ENCODE measurements around the gene ANKRD63.

Gene ANKRD63

DNA sequence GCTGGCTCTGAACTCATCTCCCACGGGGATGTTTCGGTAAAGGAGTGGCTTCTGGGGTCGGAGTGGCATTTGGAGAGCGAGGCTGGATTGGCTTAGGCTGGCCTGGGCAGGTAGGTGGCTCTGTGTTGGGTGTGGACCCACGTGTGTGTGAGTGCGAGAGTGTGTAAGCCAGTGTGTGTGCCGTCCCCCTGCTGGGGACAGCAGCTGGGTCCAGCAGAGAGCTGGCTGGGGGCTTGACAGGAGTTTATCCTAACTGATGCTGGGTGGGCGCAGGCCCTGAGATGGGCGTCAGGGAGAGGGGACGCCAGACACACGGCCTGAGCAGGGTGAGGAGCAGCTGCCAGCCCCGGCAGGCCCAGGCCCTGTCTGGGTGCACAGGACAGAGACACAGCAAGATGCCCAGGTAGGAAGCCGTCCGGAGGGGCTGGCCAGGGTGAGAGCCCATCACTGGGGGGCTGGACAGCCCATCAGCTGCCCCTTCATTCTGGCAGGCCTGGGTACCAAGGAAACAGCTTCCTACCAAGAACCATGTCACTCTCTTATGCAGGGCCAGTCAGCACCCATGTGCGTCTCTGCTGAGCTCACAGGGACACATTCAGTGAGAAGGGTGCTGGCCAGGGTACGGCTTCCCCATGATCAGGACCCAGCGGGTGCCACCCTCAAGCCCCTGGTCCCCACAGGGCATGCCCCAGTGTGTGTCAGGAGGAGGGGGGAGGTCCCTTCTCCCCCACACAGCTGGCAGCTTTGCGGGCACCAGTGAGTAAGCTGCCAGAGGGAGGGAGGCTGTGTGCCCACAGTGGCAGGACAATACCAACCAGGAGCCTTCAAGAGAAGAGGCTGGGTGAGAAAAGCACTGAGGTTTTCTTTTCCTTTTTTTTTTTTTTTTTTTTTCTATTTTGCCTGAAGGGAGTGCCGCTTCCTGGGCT, 42.9 kb downstream of the ANKRD63 start:
- TF ChIP-seq USF1 (IDR thresholded peaks at IDR 0.05) (no peak), FOXM1 (IDR thresholded peaks at IDR 0.05; ENCODE audit: borderline replicate concordance, low read depth) (no peak), TEAD4 (IDR thresholded peaks at IDR 0.05) (no peak), YY1 (IDR thresholded peaks at IDR 0.05; ENCODE audit: low read depth) (no peak), EP300 (IDR thresholded peaks at IDR 0.05; ENCODE audit: borderline replicate concordance) (no peak), CREB1 (IDR thresholded peaks at IDR 0.05; ENCODE audit: low read depth) (no peak), CEBPB (IDR thresholded peaks at IDR 0.05) (no peak), TCF12 (IDR thresholded peaks at IDR 0.05; ENCODE audit: low read depth) (no peak), EGR1 (IDR thresholded peaks at IDR 0.05) (no peak), ZBTB7A (IDR thresholded peaks at IDR 0.05; ENCODE audit: low read depth) (no peak), MAX (IDR thresholded peaks at IDR 0.05) (no peak), NFIC (IDR thresholded peaks at IDR 0.05) (no peak), TAF1 (IDR thresholded peaks at IDR 0.05; ENCODE audit: low read depth) (no peak), RAD21 (IDR thresholded peaks at IDR 0.05; ENCODE audit: low read depth) (no peak)
- TF ChIP-seq, protein P1, sequence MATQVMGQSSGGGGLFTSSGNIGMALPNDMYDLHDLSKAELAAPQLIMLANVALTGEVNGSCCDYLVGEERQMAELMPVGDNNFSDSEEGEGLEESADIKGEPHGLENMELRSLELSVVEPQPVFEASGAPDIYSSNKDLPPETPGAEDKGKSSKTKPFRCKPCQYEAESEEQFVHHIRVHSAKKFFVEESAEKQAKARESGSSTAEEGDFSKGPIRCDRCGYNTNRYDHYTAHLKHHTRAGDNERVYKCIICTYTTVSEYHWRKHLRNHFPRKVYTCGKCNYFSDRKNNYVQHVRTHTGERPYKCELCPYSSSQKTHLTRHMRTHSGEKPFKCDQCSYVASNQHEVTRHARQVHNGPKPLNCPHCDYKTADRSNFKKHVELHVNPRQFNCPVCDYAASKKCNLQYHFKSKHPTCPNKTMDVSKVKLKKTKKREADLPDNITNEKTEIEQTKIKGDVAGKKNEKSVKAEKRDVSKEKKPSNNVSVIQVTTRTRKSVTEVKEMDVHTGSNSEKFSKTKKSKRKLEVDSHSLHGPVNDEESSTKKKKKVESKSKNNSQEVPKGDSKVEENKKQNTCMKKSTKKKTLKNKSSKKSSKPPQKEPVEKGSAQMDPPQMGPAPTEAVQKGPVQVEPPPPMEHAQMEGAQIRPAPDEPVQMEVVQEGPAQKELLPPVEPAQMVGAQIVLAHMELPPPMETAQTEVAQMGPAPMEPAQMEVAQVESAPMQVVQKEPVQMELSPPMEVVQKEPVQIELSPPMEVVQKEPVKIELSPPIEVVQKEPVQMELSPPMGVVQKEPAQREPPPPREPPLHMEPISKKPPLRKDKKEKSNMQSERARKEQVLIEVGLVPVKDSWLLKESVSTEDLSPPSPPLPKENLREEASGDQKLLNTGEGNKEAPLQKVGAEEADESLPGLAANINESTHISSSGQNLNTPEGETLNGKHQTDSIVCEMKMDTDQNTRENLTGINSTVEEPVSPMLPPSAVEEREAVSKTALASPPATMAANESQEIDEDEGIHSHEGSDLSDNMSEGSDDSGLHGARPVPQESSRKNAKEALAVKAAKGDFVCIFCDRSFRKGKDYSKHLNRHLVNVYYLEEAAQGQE (IDR thresholded peaks at IDR 0.05; ENCODE audit: low read depth): no peak

- TF ChIP-seq CEBPB (IDR thresholded peaks at IDR 0.05) (no peak), NFIC (IDR thresholded peaks at IDR 0.05) (no peak), MAX (IDR thresholded peaks at IDR 0.05) (no peak)
Measured at GRCh38 chr15:40239404-40239692, 43.5 kb downstream of the ANKRD63 start.

- TF ChIP-seq RAD21 (IDR thresholded peaks at IDR 0.05; ENCODE audit: low read depth): peak; percentile 17; the same call in 1 of the 2 replicates
- no peak for TF ChIP-seq USF1 (IDR thresholded peaks at IDR 0.05)
- TF ChIP-seq ZBTB7A (IDR thresholded peaks at IDR 0.05; ENCODE audit: low read depth): no peak
- TF ChIP-seq EGR1 (IDR thresholded peaks at IDR 0.05): no peak
- TF ChIP-seq FOXM1 (IDR thresholded peaks at IDR 0.05; ENCODE audit: borderline replicate concordance, low read depth): no peak
- TF ChIP-seq MAX (IDR thresholded peaks at IDR 0.05): 0 out of 2 replicates have a peak, but pooled peaks have one; percentile 35
- no peak for TF ChIP-seq CEBPB (IDR thresholded peaks at IDR 0.05)
- TF ChIP-seq TEAD4 (IDR thresholded peaks at IDR 0.05): no peak
- TF ChIP-seq TAF1 (IDR thresholded peaks at IDR 0.05; ENCODE audit: low read depth): no peak; the same call in 1 of the 2 replicates
- TF ChIP-seq NFIC (IDR thresholded peaks at IDR 0.05): no peak
- no peak for TF ChIP-seq EP300 (IDR thresholded peaks at IDR 0.05; ENCODE audit: borderline replicate concordance)
- TF ChIP-seq TCF12 (IDR thresholded peaks at IDR 0.05; ENCODE audit: low read depth): peak; percentile 35; the same call in 1 of the 2 replicates
- TF ChIP-seq, protein P1 (IDR thresholded peaks at IDR 0.05; ENCODE audit: low read depth): no peak
- TF ChIP-seq CREB1 (IDR thresholded peaks at IDR 0.05; ENCODE audit: low read depth): no peak
- TF ChIP-seq YY1 (IDR thresholded peaks at IDR 0.05; ENCODE audit: low read depth): no peak
Measured at GRCh38 chr15:40238532-40239403, 44.1 kb downstream of the ANKRD63 start, which contains the start of gene PAK6. PAK6 (plus strand) TSS chr15:40239063; CDS start chr15:40264786, 25,723 bp downstream.

- TF ChIP-seq CREB1 (IDR thresholded peaks at IDR 0.05; ENCODE audit: low read depth) (no peak), EP300 (IDR thresholded peaks at IDR 0.05; ENCODE audit: borderline replicate concordance) (no peak), EGR1 (IDR thresholded peaks at IDR 0.05) (no peak), TAF1 (IDR thresholded peaks at IDR 0.05; ENCODE audit: low read depth) (no peak), ZBTB7A (IDR thresholded peaks at IDR 0.05; ENCODE audit: low read depth) (no peak), USF1 (IDR thresholded peaks at IDR 0.05) (peak; percentile 60; the same call in 1 of the 2 replicates), TEAD4 (IDR thresholded peaks at IDR 0.05) (no peak)
Measured at GRCh38 chr15:40235201-40235885, 47.5 kb downstream of the ANKRD63 start.

Data from Ishikawa (cell line).